HepG2 (cell line): ENCODE data around the gene STKLD1. TPM values are rescaled to one million over a fixed set of nuclear protein-coding genes. Genes with fewer than 3 reads are reported as not detected.

ENCODE experiments used
- FOXA1 ChIP-seq, 2 experiments: fragments of 450-650 bp in 1 of 2; sonication (generic) in 1 of 2; formaldehyde crosslinking in 1 of 2; IDR thresholded peaks; 2 replicates each; pipeline versions ENCODE4 v1.4.0 to v1.6.1; 2016 to 2020; ENCODE audit warnings: missing genetic modification reagents in 1 of 2
- HNRNPL ChIP-seq: fragments of 200-400 bp; formaldehyde crosslinking; IDR thresholded peaks from 2 replicates; pipeline ENCODE4 v1.6.1; 2017; ENCODE audit warnings: mild to moderate bottlenecking, low read depth, low read length
- KAT2B ChIP-seq: fragments of 150-350 bp; IDR thresholded peaks from 2 replicates; pipeline ENCODE4 v1.6.1; 2014; ENCODE audit warnings: low read depth, low read length, borderline replicate concordance
- MTF2 ChIP-seq: sonication (generic); formaldehyde crosslinking; IDR thresholded peaks from 2 replicates; pipeline ENCODE4 v1.5.0; 2020; ENCODE audit warnings: missing genetic modification reagents, borderline replicate concordance
- RELA ChIP-seq: sonication (generic); formaldehyde crosslinking; IDR thresholded peaks from 2 replicates; pipeline ENCODE4 v1.4.0; 2020; ENCODE audit warnings: missing genetic modification reagents
- SOX6 ChIP-seq, 2 experiments: fragments of 450-650 bp in 1 of 2; sonication (generic) in 1 of 2; formaldehyde crosslinking in 1 of 2; IDR thresholded peaks; 2 replicates each; pipeline versions ENCODE4 v1.4.0 to v1.6.1; 2017 to 2020; ENCODE audit warnings: antibody characterized with exemption in 1 of 2, mild to moderate bottlenecking in 1 of 2, missing genetic modification reagents in 1 of 2
- WIZ ChIP-seq: sonication (generic); formaldehyde crosslinking; IDR thresholded peaks from 2 replicates; pipeline ENCODE4 v1.5.1; 2020; ENCODE audit warnings: mild to moderate bottlenecking, missing genetic modification reagents
- ZFX ChIP-seq: sonication (generic); formaldehyde crosslinking; IDR thresholded peaks from 2 replicates; pipeline ENCODE4 v1.4.0; 2020; ENCODE audit warnings: mild to moderate bottlenecking, low read depth, missing genetic modification reagents, moderate library complexity
- ZNF138 ChIP-seq: sonication (generic); formaldehyde crosslinking; IDR thresholded peaks from 2 replicates; pipeline ENCODE4 v1.5.0; 2020; ENCODE audit warnings: mild to moderate bottlenecking, low read depth, missing genetic modification reagents
- ZNF329 ChIP-seq: sonication (generic); formaldehyde crosslinking; IDR thresholded peaks from 2 replicates; pipeline ENCODE4 v1.9.0; 2021; ENCODE audit warnings: low read depth, mild to moderate bottlenecking, missing genetic modification reagents
- ZNF550 ChIP-seq: sonication (generic); formaldehyde crosslinking; IDR thresholded peaks from 2 replicates; pipeline ENCODE4 v1.4.0; 2020; ENCODE audit warnings: mild to moderate bottlenecking, missing genetic modification reagents, borderline replicate concordance
- ZNF558 ChIP-seq: sonication (generic); formaldehyde crosslinking; IDR thresholded peaks from 2 replicates; pipeline ENCODE4 v1.9.0; 2022; ENCODE audit warnings: mild to moderate bottlenecking, missing genetic modification reagents, borderline replicate concordance
- ZNF724P ChIP-seq: sonication (generic); formaldehyde crosslinking; IDR thresholded peaks from 2 replicates; pipeline ENCODE4 v1.8.0; 2022; ENCODE audit warnings: missing genetic modification reagents, borderline replicate concordance
- polyA plus RNA-seq, 8 experiments: library from polyadenylated mRNA; depleted of rRNA in 3 of 8; stranded (reverse) in 7 of 8; unstranded in 1 of 8; fragments of >200 nt; fragmentation: Illumina TruSeq in 4 of 8; extraction: Trizol in 4 of 8; gene quantifications; 2 replicates each; pipeline versions ENCODE4 v1.2.1 to v1.2.3, GENCODE V29; 2011 to 2016; ENCODE audit warnings: low read depth in 4 of 8, missing spikeins in 1 of 8, mixed read lengths in 1 of 8; ENCODE audit not compliant: insufficient read depth in 1 of 8
- total RNA-seq, 5 experiments: library from RNA; depleted of rRNA; stranded (reverse); fragments of >200 nt; fragmentation: Illumina TruSeq; extraction: Trizol; gene quantifications; 2 replicates each; pipeline ENCODE4 v1.2.3, GENCODE V29; 2016; ENCODE audit warnings: low read depth in 1 of 5
- TF ChIP-seq, protein P1 (sequence below): sonication (generic); formaldehyde crosslinking; IDR thresholded peaks from 2 replicates; pipeline ENCODE4 v1.5.1; 2020; ENCODE audit warnings: mild to moderate bottlenecking, missing genetic modification reagents, moderate library complexity
- TF ChIP-seq, protein P2 (sequence below): sonication (generic); formaldehyde crosslinking; IDR thresholded peaks from 2 replicates; pipeline ENCODE4 v1.8.0; 2022; ENCODE audit warnings: low read depth, missing genetic modification reagents
- TF ChIP-seq, protein P3 (sequence below): sonication (generic); formaldehyde crosslinking; IDR thresholded peaks from 2 replicates; pipeline ENCODE4 v1.8.1; 2023; ENCODE audit warnings: mild to moderate bottlenecking, moderate library complexity, missing genetic modification reagents
- TF ChIP-seq, protein P4 (sequence below): sonication (generic); formaldehyde crosslinking; IDR thresholded peaks from 2 replicates; pipeline ENCODE4 v1.5.0; 2020; ENCODE audit warnings: missing genetic modification reagents
- TF ChIP-seq, protein P5 (sequence below): sonication (generic); formaldehyde crosslinking; IDR thresholded peaks from 2 replicates; pipeline ENCODE4 v1.5.0; 2020; ENCODE audit warnings: missing genetic modification reagents, mild to moderate bottlenecking, borderline replicate concordance
- TF ChIP-seq, protein P6 (sequence below): sonication (generic); IDR thresholded peaks from 2 replicates; pipeline ENCODE4 v1.6.1; 2016; ENCODE audit warnings: low read depth, borderline replicate concordance

The STKLD1 gene
- total and polyA plus RNA-seq, 2 of the 13 experiments (the other 11 are each of a cell fraction or from before 2014, with no cell fraction given), result 1.5 to 2.2 TPM

DNA sequence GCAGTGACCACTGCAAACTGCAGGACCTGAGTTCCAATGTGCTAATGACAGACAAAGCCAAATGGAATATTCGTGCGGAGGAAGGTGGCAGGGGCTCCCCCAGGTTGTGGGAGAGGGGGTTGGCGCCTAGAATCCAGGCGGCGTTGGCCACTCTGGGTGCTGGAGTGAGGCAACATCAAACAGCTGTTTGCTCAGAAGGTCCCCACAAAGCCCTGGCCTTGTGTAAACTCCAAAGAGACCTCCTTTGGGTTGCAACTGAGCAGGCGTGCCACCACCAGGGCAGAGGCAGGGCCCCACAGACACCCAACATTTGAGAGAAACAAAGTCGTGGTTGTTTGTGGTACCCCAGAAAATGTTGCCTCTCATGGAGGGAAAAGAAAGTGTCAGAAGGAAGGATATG lies 14.5 kb downstream of the STKLD1 start (continued):
- TF ChIP-seq, protein P1, sequence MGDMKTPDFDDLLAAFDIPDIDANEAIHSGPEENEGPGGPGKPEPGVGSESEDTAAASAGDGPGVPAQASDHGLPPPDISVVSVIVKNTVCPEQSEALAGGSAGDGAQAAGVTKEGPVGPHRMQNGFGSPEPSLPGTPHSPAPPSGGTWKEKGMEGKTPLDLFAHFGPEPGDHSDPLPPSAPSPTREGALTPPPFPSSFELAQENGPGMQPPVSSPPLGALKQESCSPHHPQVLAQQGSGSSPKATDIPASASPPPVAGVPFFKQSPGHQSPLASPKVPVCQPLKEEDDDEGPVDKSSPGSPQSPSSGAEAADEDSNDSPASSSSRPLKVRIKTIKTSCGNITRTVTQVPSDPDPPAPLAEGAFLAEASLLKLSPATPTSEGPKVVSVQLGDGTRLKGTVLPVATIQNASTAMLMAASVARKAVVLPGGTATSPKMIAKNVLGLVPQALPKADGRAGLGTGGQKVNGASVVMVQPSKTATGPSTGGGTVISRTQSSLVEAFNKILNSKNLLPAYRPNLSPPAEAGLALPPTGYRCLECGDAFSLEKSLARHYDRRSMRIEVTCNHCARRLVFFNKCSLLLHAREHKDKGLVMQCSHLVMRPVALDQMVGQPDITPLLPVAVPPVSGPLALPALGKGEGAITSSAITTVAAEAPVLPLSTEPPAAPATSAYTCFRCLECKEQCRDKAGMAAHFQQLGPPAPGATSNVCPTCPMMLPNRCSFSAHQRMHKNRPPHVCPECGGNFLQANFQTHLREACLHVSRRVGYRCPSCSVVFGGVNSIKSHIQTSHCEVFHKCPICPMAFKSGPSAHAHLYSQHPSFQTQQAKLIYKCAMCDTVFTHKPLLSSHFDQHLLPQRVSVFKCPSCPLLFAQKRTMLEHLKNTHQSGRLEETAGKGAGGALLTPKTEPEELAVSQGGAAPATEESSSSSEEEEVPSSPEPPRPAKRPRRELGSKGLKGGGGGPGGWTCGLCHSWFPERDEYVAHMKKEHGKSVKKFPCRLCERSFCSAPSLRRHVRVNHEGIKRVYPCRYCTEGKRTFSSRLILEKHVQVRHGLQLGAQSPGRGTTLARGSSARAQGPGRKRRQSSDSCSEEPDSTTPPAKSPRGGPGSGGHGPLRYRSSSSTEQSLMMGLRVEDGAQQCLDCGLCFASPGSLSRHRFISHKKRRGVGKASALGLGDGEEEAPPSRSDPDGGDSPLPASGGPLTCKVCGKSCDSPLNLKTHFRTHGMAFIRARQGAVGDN, result peak; percentile 42
- TF ChIP-seq ZFX, result 0 out of 2 replicates have a peak, but pooled peaks have one; percentile 15
- TF ChIP-seq HNRNPL, result 0 out of 2 replicates have a peak, but pooled peaks have one; percentile 16
- no peak for TF ChIP-seq ZNF550 (CRISPR knock-in tag)
- TF ChIP-seq FOXA1 (IDR thresholded peaks at IDR 0.05), result no peak
- TF ChIP-seq FOXA1 (CRISPR knock-in tag; IDR thresholded peaks at IDR 0.05), result peak; percentile 45; the same call in 1 of the 2 replicates
- TF ChIP-seq, protein P2, sequence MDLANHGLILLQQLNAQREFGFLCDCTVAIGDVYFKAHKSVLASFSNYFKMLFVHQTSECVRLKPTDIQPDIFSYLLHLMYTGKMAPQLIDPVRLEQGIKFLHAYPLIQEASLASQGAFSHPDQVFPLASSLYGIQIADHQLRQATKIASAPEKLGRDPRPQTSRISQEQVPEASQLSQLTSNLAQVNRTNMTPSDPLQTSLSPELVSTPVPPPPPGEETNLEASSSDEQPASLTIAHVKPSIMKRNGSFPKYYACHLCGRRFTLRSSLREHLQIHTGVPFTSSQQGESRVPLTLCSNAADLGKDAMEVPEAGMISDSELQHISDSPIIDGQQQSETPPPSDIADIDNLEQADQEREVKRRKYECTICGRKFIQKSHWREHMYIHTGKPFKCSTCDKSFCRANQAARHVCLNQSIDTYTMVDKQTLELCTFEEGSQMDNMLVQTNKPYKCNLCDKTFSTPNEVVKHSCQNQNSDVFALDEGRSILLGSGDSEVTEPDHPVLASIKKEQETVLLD, result no peak
- TF ChIP-seq, protein P3, sequence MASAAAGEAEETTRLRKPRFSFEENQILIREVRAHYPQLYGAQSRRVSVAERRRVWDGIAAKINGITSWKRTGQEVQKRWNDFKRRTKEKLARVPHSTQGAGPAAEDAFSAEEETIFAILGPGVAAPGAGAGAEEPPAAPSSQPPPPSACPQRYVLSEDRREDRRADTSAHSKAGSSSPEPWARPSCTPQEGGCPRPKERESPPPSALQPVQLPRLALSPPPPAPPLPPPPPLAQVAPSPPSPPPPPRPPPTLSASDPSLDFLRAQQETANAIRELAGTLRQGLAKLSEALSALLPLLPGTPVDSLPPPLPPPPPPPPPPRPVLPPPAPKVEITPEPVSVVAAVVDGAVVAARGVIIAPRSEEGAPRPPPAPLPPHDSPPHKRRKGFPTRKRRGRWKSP, result no peak
- TF ChIP-seq, protein P4, sequence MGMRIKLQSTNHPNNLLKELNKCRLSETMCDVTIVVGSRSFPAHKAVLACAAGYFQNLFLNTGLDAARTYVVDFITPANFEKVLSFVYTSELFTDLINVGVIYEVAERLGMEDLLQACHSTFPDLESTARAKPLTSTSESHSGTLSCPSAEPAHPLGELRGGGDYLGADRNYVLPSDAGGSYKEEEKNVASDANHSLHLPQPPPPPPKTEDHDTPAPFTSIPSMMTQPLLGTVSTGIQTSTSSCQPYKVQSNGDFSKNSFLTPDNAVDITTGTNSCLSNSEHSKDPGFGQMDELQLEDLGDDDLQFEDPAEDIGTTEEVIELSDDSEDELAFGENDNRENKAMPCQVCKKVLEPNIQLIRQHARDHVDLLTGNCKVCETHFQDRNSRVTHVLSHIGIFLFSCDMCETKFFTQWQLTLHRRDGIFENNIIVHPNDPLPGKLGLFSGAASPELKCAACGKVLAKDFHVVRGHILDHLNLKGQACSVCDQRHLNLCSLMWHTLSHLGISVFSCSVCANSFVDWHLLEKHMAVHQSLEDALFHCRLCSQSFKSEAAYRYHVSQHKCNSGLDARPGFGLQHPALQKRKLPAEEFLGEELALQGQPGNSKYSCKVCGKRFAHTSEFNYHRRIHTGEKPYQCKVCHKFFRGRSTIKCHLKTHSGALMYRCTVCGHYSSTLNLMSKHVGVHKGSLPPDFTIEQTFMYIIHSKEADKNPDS (CRISPR knock-in tag), result 0 out of 2 replicates have a peak, but pooled peaks have one; percentile 69
- TF ChIP-seq, protein P5, sequence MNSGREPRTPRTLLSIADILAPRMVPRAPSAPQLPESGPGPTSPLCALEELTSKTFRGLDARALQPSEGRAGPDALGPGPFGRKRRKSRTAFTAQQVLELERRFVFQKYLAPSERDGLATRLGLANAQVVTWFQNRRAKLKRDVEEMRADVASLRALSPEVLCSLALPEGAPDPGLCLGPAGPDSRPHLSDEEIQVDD, result no peak
- TF ChIP-seq, protein P6, sequence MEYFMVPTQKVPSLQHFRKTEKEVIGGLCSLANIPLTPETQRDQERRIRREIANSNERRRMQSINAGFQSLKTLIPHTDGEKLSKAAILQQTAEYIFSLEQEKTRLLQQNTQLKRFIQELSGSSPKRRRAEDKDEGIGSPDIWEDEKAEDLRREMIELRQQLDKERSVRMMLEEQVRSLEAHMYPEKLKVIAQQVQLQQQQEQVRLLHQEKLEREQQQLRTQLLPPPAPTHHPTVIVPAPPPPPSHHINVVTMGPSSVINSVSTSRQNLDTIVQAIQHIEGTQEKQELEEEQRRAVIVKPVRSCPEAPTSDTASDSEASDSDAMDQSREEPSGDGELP, result peak; percentile 89; the same call in 1 of the 2 replicates
- TF ChIP-seq KAT2B, result no peak
- TF ChIP-seq ZNF724P (CRISPR knock-in tag), result no peak
- no peak for TF ChIP-seq ZNF558 (CRISPR knock-in tag)
- TF ChIP-seq ZNF329, result no peak
- TF ChIP-seq MTF2 (CRISPR knock-in tag), result no peak
- TF ChIP-seq RELA (CRISPR knock-in tag), result no peak
- TF ChIP-seq WIZ (CRISPR knock-in tag), result no peak
- TF ChIP-seq SOX6 (IDR thresholded peaks at IDR 0.05), result no peak
- peak; percentile 17; the same call in 1 of the 2 replicates for TF ChIP-seq SOX6 (CRISPR knock-in tag; IDR thresholded peaks at IDR 0.05)
- TF ChIP-seq ZNF138 (CRISPR knock-in tag), result no peak
